IPS-NIHi7 (cell line): ENCODE results near the gene TBC1D5.
"Not testable (repeated sequence)": the region's sequence is repeated elsewhere in the genome, so short reads cannot be mapped to it uniquely, and the experiment has no call there.

Source experiments
- DNase-seq: peaks from one replicate; pipeline ENCODE4 v3.0.0; 2012; ENCODE audit warnings: mixed read lengths; ENCODE audit errors: extremely low spot score

Gene TBC1D5

GRCh38 chr3:17357035-17357710 lies 385.3 kb downstream of the TBC1D5 start:
- no peak for DNase-seq

- peak; percentile 10 for DNase-seq
These were observed 385.8 kb downstream of the TBC1D5 start for GRCh38 chr3:17356585-17356984.

- no peak for DNase-seq
These were observed 386.8 kb downstream of the TBC1D5 start for GRCh38 chr3:17355591-17355990.

- no peak for DNase-seq
These were observed 388.1 kb downstream of the TBC1D5 start for GRCh38 chr3:17354341-17354740.

- no peak for DNase-seq
These were observed 389.8 kb downstream of the TBC1D5 start for GRCh38 chr3:17352620-17353019.

- DNase-seq: not testable (repeated sequence)
These were observed 391.2 kb downstream of the TBC1D5 start for GRCh38 chr3:17351193-17351592.

GRCh38 chr3:17349093-17349492 lies 393.3 kb downstream of the TBC1D5 start:
- no peak for DNase-seq

GRCh38 chr3:17342119-17342518 lies 400.3 kb downstream of the TBC1D5 start:
- DNase-seq: no peak

- no peak for DNase-seq
These were observed 401.7 kb downstream of the TBC1D5 start for GRCh38 chr3:17340693-17341092.

- no peak for DNase-seq
These were observed 402.2 kb downstream of the TBC1D5 start for GRCh38 chr3:17340261-17340660.

- no peak for DNase-seq
These were observed 403.3 kb downstream of the TBC1D5 start for GRCh38 chr3:17339132-17339575.

GRCh38 chr3:17336291-17336690 lies 406.1 kb downstream of the TBC1D5 start:
- no peak for DNase-seq

- DNase-seq: no peak
These were observed 408.5 kb downstream of the TBC1D5 start for GRCh38 chr3:17333893-17334292.

GRCh38 chr3:17333446-17333845 lies 409.0 kb downstream of the TBC1D5 start:
- no peak for DNase-seq

GRCh38 chr3:17330660-17331059 lies 411.8 kb downstream of the TBC1D5 start:
- DNase-seq: no peak

GRCh38 chr3:17329927-17330326 lies 412.5 kb downstream of the TBC1D5 start:
- no peak for DNase-seq

- DNase-seq: no peak
These were observed 420.2 kb downstream of the TBC1D5 start for GRCh38 chr3:17322106-17322793.

GRCh38 chr3:17320266-17320665 lies 422.2 kb downstream of the TBC1D5 start:
- DNase-seq: no peak

GRCh38 chr3:17315897-17316296 lies 426.5 kb downstream of the TBC1D5 start:
- DNase-seq: no peak

- DNase-seq: no peak
These were observed 428.3 kb downstream of the TBC1D5 start for GRCh38 chr3:17314171-17314570.

GRCh38 chr3:17313746-17314145 lies 428.7 kb downstream of the TBC1D5 start:
- DNase-seq: no peak

GRCh38 chr3:17310983-17311382 lies 431.4 kb downstream of the TBC1D5 start:
- no peak for DNase-seq

- DNase-seq: no peak
These were observed 434.5 kb downstream of the TBC1D5 start for GRCh38 chr3:17307887-17308286.
